ENCODE measurements around the gene KNDC1.

KNDC1 gene

DNA sequence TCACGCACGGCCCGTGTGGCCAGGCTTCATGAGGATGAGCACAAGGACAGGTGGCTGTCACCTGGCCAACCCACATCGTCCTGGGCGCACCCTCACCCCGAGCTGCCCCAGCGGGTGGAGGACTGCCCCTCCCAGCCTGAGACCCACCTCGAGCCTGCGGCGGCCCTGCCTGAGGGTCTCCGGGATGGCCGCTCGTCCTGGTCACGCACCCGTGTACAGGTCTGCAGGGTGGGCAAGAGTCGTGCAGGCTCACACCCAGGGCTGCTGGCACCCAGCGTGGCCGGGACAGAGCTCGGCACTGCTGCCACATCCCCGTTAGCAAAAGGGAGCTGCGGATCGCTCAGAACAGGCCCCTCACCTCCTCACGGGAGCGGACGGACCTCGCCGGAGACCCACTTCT lies 55.6 kb downstream of the KNDC1 start:
- TF ChIP-seq, protein P1, sequence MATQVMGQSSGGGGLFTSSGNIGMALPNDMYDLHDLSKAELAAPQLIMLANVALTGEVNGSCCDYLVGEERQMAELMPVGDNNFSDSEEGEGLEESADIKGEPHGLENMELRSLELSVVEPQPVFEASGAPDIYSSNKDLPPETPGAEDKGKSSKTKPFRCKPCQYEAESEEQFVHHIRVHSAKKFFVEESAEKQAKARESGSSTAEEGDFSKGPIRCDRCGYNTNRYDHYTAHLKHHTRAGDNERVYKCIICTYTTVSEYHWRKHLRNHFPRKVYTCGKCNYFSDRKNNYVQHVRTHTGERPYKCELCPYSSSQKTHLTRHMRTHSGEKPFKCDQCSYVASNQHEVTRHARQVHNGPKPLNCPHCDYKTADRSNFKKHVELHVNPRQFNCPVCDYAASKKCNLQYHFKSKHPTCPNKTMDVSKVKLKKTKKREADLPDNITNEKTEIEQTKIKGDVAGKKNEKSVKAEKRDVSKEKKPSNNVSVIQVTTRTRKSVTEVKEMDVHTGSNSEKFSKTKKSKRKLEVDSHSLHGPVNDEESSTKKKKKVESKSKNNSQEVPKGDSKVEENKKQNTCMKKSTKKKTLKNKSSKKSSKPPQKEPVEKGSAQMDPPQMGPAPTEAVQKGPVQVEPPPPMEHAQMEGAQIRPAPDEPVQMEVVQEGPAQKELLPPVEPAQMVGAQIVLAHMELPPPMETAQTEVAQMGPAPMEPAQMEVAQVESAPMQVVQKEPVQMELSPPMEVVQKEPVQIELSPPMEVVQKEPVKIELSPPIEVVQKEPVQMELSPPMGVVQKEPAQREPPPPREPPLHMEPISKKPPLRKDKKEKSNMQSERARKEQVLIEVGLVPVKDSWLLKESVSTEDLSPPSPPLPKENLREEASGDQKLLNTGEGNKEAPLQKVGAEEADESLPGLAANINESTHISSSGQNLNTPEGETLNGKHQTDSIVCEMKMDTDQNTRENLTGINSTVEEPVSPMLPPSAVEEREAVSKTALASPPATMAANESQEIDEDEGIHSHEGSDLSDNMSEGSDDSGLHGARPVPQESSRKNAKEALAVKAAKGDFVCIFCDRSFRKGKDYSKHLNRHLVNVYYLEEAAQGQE (IDR thresholded peaks at IDR 0.05; ENCODE audit: insufficient read depth in 1 of 2, low read depth in 2 of 2, low read length in 2 of 2): no peak
- TF ChIP-seq SIN3A (IDR thresholded peaks at IDR 0.05; ENCODE audit: borderline replicate concordance, insufficient read depth, low read length) (no peak), TAF1 (IDR thresholded peaks at IDR 0.05; ENCODE audit: borderline replicate concordance, insufficient read depth, low read length) (no peak), FOXP2 (optimal IDR thresholded peaks at IDR 0.05; ENCODE audit: borderline replicate concordance, extremely low read depth, extremely low read length, insufficient read depth) (no peak), POLR2AphosphoS5 (IDR thresholded peaks at IDR 0.05; ENCODE audit: low read depth, low read length) (no peak)

DNA sequence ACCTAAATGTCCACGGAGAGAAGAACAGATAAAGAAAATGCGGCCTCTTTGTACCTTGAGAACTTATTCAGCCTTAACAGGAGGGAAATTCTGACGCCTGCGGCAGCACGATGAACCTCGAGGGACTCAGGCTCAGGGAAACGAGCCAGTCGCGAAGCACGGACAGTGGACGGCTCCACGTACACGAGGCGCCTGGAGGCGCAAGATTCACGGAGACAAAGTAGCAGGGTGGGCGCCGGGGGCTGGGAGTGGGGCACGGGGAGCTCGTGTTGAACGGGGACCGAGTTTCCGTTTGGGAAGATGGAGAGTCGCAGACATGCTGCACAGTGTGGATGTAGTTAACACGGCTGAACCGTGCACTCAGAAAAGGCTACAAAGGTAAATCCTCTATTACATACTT lies 56.8 kb downstream of the KNDC1 start:
- TF ChIP-seq SIN3A (IDR thresholded peaks at IDR 0.05; ENCODE audit: borderline replicate concordance, insufficient read depth, low read length) (no peak), TAF1 (IDR thresholded peaks at IDR 0.05; ENCODE audit: borderline replicate concordance, insufficient read depth, low read length) (no peak), POLR2AphosphoS5 (IDR thresholded peaks at IDR 0.05; ENCODE audit: low read depth, low read length) (no peak), FOXP2 (optimal IDR thresholded peaks at IDR 0.05; ENCODE audit: borderline replicate concordance, extremely low read depth, extremely low read length, insufficient read depth) (no peak)
- TF ChIP-seq, protein P1 (IDR thresholded peaks at IDR 0.05; ENCODE audit: insufficient read depth in 1 of 2, low read depth in 2 of 2, low read length in 2 of 2): no peak

- no peak for TF ChIP-seq FOXP2 (optimal IDR thresholded peaks at IDR 0.05; ENCODE audit: borderline replicate concordance, extremely low read depth, extremely low read length, insufficient read depth)
- no peak for TF ChIP-seq SIN3A (IDR thresholded peaks at IDR 0.05; ENCODE audit: borderline replicate concordance, insufficient read depth, low read length)
- TF ChIP-seq, protein P1 (IDR thresholded peaks at IDR 0.05; ENCODE audit: insufficient read depth in 1 of 2, low read depth in 2 of 2, low read length in 2 of 2): no peak
- TF ChIP-seq TAF1 (IDR thresholded peaks at IDR 0.05; ENCODE audit: borderline replicate concordance, insufficient read depth, low read length): no peak
- no peak for TF ChIP-seq POLR2AphosphoS5 (IDR thresholded peaks at IDR 0.05; ENCODE audit: low read depth, low read length)
Measured at GRCh38 chr10:133217800-133218589, 58.0 kb downstream of the KNDC1 start.

DNA sequence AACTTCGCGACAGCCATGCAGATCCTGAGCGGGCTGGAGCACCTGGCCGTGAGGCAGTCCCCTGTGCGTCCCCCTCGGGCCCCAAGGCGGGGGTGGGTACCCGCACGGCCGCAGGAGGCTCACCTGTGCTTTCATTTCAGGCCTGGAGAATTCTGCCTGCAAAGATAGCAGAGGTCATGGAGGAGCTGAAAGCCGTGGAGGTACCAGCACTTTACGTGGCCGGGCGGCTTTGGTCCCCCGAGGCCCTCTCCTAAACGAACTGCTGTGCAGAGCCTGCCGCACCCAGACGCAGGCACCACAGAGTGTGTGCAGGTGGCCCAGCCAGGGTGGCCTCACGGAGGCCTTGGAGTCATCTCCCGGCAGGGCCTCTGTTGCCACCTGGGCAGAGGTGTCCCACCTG lies 58.9 kb downstream of the KNDC1 start:
- TF ChIP-seq TAF1 (IDR thresholded peaks at IDR 0.05; ENCODE audit: borderline replicate concordance, insufficient read depth, low read length) (no peak), POLR2AphosphoS5 (IDR thresholded peaks at IDR 0.05; ENCODE audit: low read depth, low read length) (no peak), FOXP2 (optimal IDR thresholded peaks at IDR 0.05; ENCODE audit: borderline replicate concordance, extremely low read depth, extremely low read length, insufficient read depth) (no peak), SIN3A (IDR thresholded peaks at IDR 0.05; ENCODE audit: borderline replicate concordance, insufficient read depth, low read length) (no peak)
- TF ChIP-seq, protein P1 (IDR thresholded peaks at IDR 0.05; ENCODE audit: insufficient read depth in 1 of 2, low read depth in 2 of 2, low read length in 2 of 2): no peak
